ENCODE data around the gene DARS1.

The DARS1 gene

GRCh38 chr2:135862718-135863117 lies 122.7 kb downstream of the DARS1 start:
- Histone ChIP-seq H3K4me1 (ENCODE audit: control insufficient read depth, insufficient read depth, low read length) (no peaks in the 10 kb centered on the region), H3K9me3 (ENCODE audit: control insufficient read depth, insufficient read depth, low read length) (no peaks in the 10 kb centered on the region), H3K36me3 (ENCODE audit: control insufficient read depth, insufficient read depth, low read length) (peaks cover 34% of the 10 kb centered on the region), H3K27me3 (ENCODE audit: control insufficient read depth, insufficient read depth, low read length) (no peaks in the 10 kb centered on the region), H3K9ac (ENCODE audit: low read depth, low read length) (no peak overlapping the region), H3K4me3 (ENCODE audit: low read depth, low read length) (no peak overlapping the region)
